HepG2 (cell line): ENCODE measurements around the gene PAXX. TPM values are rescaled to one million over a fixed set of nuclear protein-coding genes. Genes with fewer than 3 reads are reported as not detected.

ENCODE experiments used
- ATF7-NPFF ChIP-seq: sonication (generic); formaldehyde crosslinking; IDR thresholded peaks from 2 replicates; pipeline ENCODE4 v1.8.1; 2023; ENCODE audit warnings: mild to moderate bottlenecking, low read depth, missing genetic modification reagents, moderate library complexity
- CREB1 ChIP-seq, 2 experiments: fragments of 450-650 bp in 1 of 2; IDR thresholded peaks; 2 replicates each; pipeline ENCODE4 v1.6.1; 2016 to 2017; ENCODE audit warnings: control low read depth in 1 of 2, mild to moderate bottlenecking in 1 of 2, missing compliant biosample characterization in 1 of 2, missing genetic modification characterization in 1 of 2
- FOXA1 ChIP-seq, 2 experiments: fragments of 450-650 bp in 1 of 2; sonication (generic) in 1 of 2; formaldehyde crosslinking in 1 of 2; IDR thresholded peaks; 2 replicates each; pipeline versions ENCODE4 v1.4.0 to v1.6.1; 2016 to 2020; ENCODE audit warnings: missing genetic modification reagents in 1 of 2
- HMG20A ChIP-seq: IDR thresholded peaks from 2 replicates; pipeline ENCODE4 v1.6.1; 2016; ENCODE audit warnings: borderline replicate concordance
- NR2C2 ChIP-seq: sonication (generic); formaldehyde crosslinking; IDR thresholded peaks from 2 replicates; pipeline ENCODE4 v1.4.0; 2020; ENCODE audit warnings: missing genetic modification reagents, mild to moderate bottlenecking, moderate library complexity, borderline replicate concordance
- NR2F6 ChIP-seq, 2 experiments: IDR thresholded peaks; 2 replicates each; pipeline ENCODE4 v1.6.1; 2016; ENCODE audit warnings: antibody characterized with exemption in 1 of 2, mild to moderate bottlenecking in 1 of 2
- NR3C1 ChIP-seq: sonication (generic); formaldehyde crosslinking; IDR thresholded peaks from 2 replicates; pipeline ENCODE4 v1.4.0; 2020; ENCODE audit warnings: missing genetic modification reagents
- ONECUT2 ChIP-seq: sonication (generic); formaldehyde crosslinking; IDR thresholded peaks from 2 replicates; pipeline ENCODE4 v1.4.0; 2020; ENCODE audit warnings: missing genetic modification reagents
- PCBP1 ChIP-seq: fragments of 200-400 bp; formaldehyde crosslinking; IDR thresholded peaks from 2 replicates; pipeline ENCODE4 v1.6.1; 2017; ENCODE audit warnings: mild to moderate bottlenecking, low read depth, low read length, borderline replicate concordance
- PHF8 ChIP-seq: sonication (generic); formaldehyde crosslinking; IDR thresholded peaks from 2 replicates; pipeline ENCODE4 v1.5.0; 2020; ENCODE audit warnings: missing genetic modification reagents
- PITX1 ChIP-seq: sonication (generic); formaldehyde crosslinking; IDR thresholded peaks from 2 replicates; pipeline ENCODE4 v1.5.1; 2020; ENCODE audit warnings: mild to moderate bottlenecking, missing genetic modification reagents
- SMARCE1 ChIP-seq: fragments of 450-650 bp; IDR thresholded peaks from 2 replicates; pipeline ENCODE4 v1.6.1; 2017; ENCODE audit warnings: borderline replicate concordance
- SRSF4 ChIP-seq: fragments of 200-400 bp; formaldehyde crosslinking; IDR thresholded peaks from one replicate; pipeline ENCODE4 v1.6.1; 2018; ENCODE audit warnings: mild to moderate bottlenecking, low read depth, low read length, moderate library complexity; ENCODE audit not compliant: poor library complexity, severe bottlenecking
- SRY ChIP-seq: sonication (generic); formaldehyde crosslinking; IDR thresholded peaks from 2 replicates; pipeline ENCODE4 v1.8.0; 2022; ENCODE audit warnings: mild to moderate bottlenecking, missing genetic modification reagents
- ZFX ChIP-seq: sonication (generic); formaldehyde crosslinking; IDR thresholded peaks from 2 replicates; pipeline ENCODE4 v1.4.0; 2020; ENCODE audit warnings: mild to moderate bottlenecking, low read depth, missing genetic modification reagents, moderate library complexity
- ZNF10 ChIP-seq: sonication (generic); formaldehyde crosslinking; IDR thresholded peaks from 2 replicates; pipeline ENCODE4 v1.4.0; 2020; ENCODE audit warnings: mild to moderate bottlenecking, low read depth, missing genetic modification reagents, borderline replicate concordance
- ZNF274 ChIP-seq: sonication (generic); formaldehyde crosslinking; IDR thresholded peaks from 2 replicates; pipeline ENCODE4 v1.5.1; 2020; ENCODE audit warnings: mild to moderate bottlenecking, missing genetic modification reagents
- ZNF329 ChIP-seq: sonication (generic); formaldehyde crosslinking; IDR thresholded peaks from 2 replicates; pipeline ENCODE4 v1.9.0; 2021; ENCODE audit warnings: low read depth, mild to moderate bottlenecking, missing genetic modification reagents
- ZNF34 ChIP-seq: sonication (generic); formaldehyde crosslinking; IDR thresholded peaks from 2 replicates; pipeline ENCODE4 v1.4.0; 2020; ENCODE audit warnings: mild to moderate bottlenecking, missing genetic modification reagents, borderline replicate concordance
- ZNF737 ChIP-seq: sonication (generic); formaldehyde crosslinking; IDR thresholded peaks from 2 replicates; pipeline ENCODE4 v1.5.0; 2020; ENCODE audit warnings: missing genetic modification reagents, mild to moderate bottlenecking, borderline replicate concordance
- ZNF773 ChIP-seq: sonication (generic); formaldehyde crosslinking; IDR thresholded peaks from 2 replicates; pipeline ENCODE4 v1.4.0; 2020; ENCODE audit warnings: missing genetic modification reagents, borderline replicate concordance
- ZNF792 ChIP-seq: IDR thresholded peaks from 2 replicates; pipeline ENCODE4 v1.6.1; 2016
- ZNF883 ChIP-seq: sonication (generic); formaldehyde crosslinking; IDR thresholded peaks from 2 replicates; pipeline ENCODE4 v1.5.1; 2020; ENCODE audit warnings: mild to moderate bottlenecking, missing genetic modification reagents; ENCODE audit errors: not compliant biosample characterization
- polyA plus RNA-seq, 8 experiments: library from polyadenylated mRNA; depleted of rRNA in 3 of 8; stranded (reverse) in 7 of 8; unstranded in 1 of 8; fragments of >200 nt; fragmentation: Illumina TruSeq in 4 of 8; extraction: Trizol in 4 of 8; gene quantifications; 2 replicates each; pipeline versions ENCODE4 v1.2.1 to v1.2.3, GENCODE V29; 2011 to 2016; ENCODE audit warnings: low read depth in 4 of 8, missing spikeins in 1 of 8, mixed read lengths in 1 of 8; ENCODE audit not compliant: insufficient read depth in 1 of 8
- total RNA-seq, 5 experiments: library from RNA; depleted of rRNA; stranded (reverse); fragments of >200 nt; fragmentation: Illumina TruSeq; extraction: Trizol; gene quantifications; 2 replicates each; pipeline ENCODE4 v1.2.3, GENCODE V29; 2016; ENCODE audit warnings: low read depth in 1 of 5
- TF ChIP-seq, protein P1 (sequence below): fragments of 450-650 bp; IDR thresholded peaks from 2 replicates; pipeline ENCODE4 v1.6.1; 2016
- TF ChIP-seq, protein P2 (sequence below): sonication (generic); formaldehyde crosslinking; IDR thresholded peaks from 2 replicates; pipeline ENCODE4 v1.4.0; 2020; ENCODE audit warnings: missing genetic modification reagents, low read depth, mild to moderate bottlenecking, borderline replicate concordance
- TF ChIP-seq, protein P3 (sequence below): IDR thresholded peaks from 2 replicates; pipeline ENCODE4 v1.6.1; 2016; ENCODE audit warnings: low read depth, borderline replicate concordance
- TF ChIP-seq, protein P4 (sequence below): sonication (generic); formaldehyde crosslinking; IDR thresholded peaks from 2 replicates; pipeline ENCODE4 v1.4.0; 2020; ENCODE audit warnings: missing genetic modification reagents, borderline replicate concordance

The PAXX gene
- total and polyA plus RNA-seq, 2 of the 13 experiments (the other 11 are each of a cell fraction or from before 2014, with no cell fraction given), result 14.0 to 31.9 TPM

DNA sequence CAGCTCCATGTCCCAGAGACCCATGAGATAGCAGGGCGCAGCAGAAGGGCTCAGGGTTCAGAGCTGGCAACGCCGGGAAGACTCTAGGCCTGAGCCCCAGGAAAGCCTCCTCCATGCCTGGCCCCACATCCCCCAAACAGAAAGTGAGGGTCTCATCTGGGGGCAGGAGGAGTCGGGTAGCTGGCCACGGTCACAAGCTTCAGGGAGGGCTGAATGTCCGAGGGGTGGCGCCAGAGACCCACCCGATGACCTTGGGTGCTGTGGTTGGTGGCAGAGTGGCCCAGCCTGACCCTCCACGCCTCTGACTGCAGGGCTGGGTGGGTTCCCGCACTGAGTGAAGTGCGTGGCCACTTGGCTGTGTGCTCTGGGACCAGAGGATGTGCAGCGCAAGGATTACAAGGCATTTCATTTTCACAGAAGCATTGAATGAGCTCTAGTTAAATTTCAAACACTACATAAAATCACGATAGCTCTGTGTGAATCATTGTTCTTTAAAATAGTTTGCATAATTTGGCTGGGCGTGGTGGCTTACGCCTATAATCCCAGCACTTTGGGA lies 44.2 kb upstream of the PAXX start (continued):
- TF ChIP-seq, protein P1, sequence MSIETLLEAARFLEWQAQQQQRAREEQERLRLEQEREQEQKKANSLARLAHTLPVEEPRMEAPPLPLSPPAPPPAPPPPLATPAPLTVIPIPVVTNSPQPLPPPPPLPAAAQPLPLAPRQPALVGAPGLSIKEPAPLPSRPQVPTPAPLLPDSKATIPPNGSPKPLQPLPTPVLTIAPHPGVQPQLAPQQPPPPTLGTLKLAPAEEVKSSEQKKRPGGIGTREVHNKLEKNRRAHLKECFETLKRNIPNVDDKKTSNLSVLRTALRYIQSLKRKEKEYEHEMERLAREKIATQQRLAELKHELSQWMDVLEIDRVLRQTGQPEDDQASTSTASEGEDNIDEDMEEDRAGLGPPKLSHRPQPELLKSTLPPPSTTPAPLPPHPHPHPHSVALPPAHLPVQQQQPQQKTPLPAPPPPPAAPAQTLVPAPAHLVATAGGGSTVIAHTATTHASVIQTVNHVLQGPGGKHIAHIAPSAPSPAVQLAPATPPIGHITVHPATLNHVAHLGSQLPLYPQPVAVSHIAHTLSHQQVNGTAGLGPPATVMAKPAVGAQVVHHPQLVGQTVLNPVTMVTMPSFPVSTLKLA, result no peak
- peak; percentile 54 for TF ChIP-seq ZFX (CRISPR knock-in tag)
- TF ChIP-seq SMARCE1, result no peak
- TF ChIP-seq, protein P2, sequence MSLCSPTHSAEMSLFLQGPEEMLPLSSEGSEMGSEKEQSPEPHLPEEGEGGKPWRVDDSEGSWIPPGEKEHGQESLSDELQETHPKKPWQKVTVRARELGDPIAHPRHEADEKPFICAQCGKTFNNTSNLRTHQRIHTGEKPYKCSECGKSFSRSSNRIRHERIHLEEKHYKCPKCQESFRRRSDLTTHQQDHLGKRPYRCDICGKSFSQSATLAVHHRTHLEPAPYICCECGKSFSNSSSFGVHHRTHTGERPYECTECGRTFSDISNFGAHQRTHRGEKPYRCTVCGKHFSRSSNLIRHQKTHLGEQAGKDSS (CRISPR knock-in tag), result no peak; the same call in 1 of the 2 replicates
- TF ChIP-seq ZNF34, result no peak
- TF ChIP-seq ONECUT2 (CRISPR knock-in tag), result no peak
- TF ChIP-seq ATF7-NPFF, result no peak
- no peak for TF ChIP-seq PITX1 (CRISPR knock-in tag)
- TF ChIP-seq SRSF4, result no peak
- no peak for TF ChIP-seq CREB1 (IDR thresholded peaks at IDR 0.05)
- TF ChIP-seq CREB1 (CRISPR knock-in tag; IDR thresholded peaks at IDR 0.05), result no peak
- no peak for TF ChIP-seq ZNF773 (CRISPR knock-in tag)
- TF ChIP-seq ZNF792 (CRISPR knock-in tag), result no peak
- TF ChIP-seq ZNF10, result no peak
- TF ChIP-seq ZNF883 (CRISPR knock-in tag), result no peak
- TF ChIP-seq HMG20A (CRISPR knock-in tag), result no peak
- TF ChIP-seq NR2F6 (IDR thresholded peaks at IDR 0.05), result peak; percentile 20; the same call in 1 of the 2 replicates
- TF ChIP-seq NR2F6 (CRISPR knock-in tag; IDR thresholded peaks at IDR 0.05), result peak; percentile 74
- no peak for TF ChIP-seq NR3C1
- TF ChIP-seq PHF8, result no peak
- 0 out of 2 replicates have a peak, but pooled peaks have one; percentile 57 for TF ChIP-seq ZNF274
- no peak for TF ChIP-seq ZNF737 (CRISPR knock-in tag)
- TF ChIP-seq NR2C2, result no peak
- TF ChIP-seq FOXA1 (IDR thresholded peaks at IDR 0.05), result no peak
- no peak for TF ChIP-seq FOXA1 (CRISPR knock-in tag; IDR thresholded peaks at IDR 0.05)
- TF ChIP-seq PCBP1, result no peak
- TF ChIP-seq, protein P3, sequence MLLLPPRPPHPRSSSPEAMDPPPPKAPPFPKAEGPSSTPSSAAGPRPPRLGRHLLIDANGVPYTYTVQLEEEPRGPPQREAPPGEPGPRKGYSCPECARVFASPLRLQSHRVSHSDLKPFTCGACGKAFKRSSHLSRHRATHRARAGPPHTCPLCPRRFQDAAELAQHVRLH (CRISPR knock-in tag), result peak; percentile 75; the same call in 1 of the 2 replicates
- TF ChIP-seq, protein P4, sequence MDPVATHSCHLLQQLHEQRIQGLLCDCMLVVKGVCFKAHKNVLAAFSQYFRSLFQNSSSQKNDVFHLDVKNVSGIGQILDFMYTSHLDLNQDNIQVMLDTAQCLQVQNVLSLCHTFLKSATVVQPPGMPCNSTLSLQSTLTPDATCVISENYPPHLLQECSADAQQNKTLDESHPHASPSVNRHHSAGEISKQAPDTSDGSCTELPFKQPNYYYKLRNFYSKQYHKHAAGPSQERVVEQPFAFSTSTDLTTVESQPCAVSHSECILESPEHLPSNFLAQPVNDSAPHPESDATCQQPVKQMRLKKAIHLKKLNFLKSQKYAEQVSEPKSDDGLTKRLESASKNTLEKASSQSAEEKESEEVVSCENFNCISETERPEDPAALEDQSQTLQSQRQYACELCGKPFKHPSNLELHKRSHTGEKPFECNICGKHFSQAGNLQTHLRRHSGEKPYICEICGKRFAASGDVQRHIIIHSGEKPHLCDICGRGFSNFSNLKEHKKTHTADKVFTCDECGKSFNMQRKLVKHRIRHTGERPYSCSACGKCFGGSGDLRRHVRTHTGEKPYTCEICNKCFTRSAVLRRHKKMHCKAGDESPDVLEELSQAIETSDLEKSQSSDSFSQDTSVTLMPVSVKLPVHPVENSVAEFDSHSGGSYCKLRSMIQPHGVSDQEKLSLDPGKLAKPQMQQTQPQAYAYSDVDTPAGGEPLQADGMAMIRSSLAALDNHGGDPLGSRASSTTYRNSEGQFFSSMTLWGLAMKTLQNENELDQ, result no peak
- TF ChIP-seq ZNF329, result no peak
- no peak for TF ChIP-seq SRY (CRISPR knock-in tag)
